Measurements from ENCODE around the gene RNF223. TPM values are rescaled to one million over a fixed set of nuclear protein-coding genes. Genes with fewer than 3 reads are reported as not detected.

Gene RNF223
- total RNA-seq, 1 donor from 2014 or later, result 0.65 TPM

DNA sequence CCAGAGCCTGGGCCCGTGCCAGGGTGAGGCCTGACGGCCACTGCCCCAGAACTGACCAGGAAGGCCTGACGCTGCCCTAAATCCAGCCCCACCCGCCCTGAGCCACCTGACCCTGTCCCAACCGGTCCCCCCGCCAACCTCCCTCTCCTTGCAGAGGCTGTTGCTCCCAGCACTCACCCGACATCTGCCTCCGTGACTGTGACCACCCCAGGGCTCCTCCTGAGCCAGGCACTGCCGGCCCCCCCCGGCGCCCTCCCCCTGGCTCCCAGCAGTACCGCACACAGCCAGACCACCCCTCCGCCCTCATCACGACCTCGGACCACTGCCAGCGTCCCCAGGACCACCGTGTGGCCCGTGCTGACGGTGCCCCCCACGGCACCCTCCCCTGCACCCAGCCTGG is 27.9 kb downstream of the RNF223 start:
- intact Hi-C loops (cut with DNase I), result no loop called here
- H3K4me1 ChIP-seq, result no peaks in the 10 kb centered on the region
- H3K27me3 ChIP-seq (ENCODE audit: low read depth), result no peaks in the 10 kb centered on the region
- H3K4me3 ChIP-seq, result no peak overlapping the region
- TF ChIP-seq, protein P1, sequence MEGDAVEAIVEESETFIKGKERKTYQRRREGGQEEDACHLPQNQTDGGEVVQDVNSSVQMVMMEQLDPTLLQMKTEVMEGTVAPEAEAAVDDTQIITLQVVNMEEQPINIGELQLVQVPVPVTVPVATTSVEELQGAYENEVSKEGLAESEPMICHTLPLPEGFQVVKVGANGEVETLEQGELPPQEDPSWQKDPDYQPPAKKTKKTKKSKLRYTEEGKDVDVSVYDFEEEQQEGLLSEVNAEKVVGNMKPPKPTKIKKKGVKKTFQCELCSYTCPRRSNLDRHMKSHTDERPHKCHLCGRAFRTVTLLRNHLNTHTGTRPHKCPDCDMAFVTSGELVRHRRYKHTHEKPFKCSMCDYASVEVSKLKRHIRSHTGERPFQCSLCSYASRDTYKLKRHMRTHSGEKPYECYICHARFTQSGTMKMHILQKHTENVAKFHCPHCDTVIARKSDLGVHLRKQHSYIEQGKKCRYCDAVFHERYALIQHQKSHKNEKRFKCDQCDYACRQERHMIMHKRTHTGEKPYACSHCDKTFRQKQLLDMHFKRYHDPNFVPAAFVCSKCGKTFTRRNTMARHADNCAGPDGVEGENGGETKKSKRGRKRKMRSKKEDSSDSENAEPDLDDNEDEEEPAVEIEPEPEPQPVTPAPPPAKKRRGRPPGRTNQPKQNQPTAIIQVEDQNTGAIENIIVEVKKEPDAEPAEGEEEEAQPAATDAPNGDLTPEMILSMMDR (IDR thresholded peaks at IDR 0.05), result no peak
- H3K36me3 ChIP-seq, result peaks cover 37% of the 10 kb centered on the region
- ATAC-seq (no peak), DNase-seq (no peak)
- H3K27ac ChIP-seq, result no peak overlapping the region
- H3K9me3 ChIP-seq, result no peaks in the 10 kb centered on the region

DNA sequence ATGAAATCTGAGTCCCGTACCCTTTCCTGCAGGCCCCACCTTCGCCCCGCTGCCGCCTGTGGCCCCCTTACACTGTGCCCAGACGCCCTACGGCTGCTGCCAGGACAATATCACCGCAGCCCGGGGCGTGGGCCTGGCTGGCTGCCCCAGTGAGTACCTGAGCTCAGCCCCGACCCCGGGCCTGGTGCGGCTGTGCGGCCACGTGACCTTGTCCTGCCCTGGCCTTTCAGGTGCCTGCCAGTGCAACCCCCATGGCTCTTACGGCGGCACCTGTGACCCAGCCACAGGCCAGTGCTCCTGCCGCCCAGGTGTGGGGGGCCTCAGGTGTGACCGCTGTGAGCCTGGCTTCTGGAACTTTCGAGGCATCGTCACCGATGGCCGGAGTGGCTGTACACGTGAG is 29.0 kb downstream of the RNF223 start:
- Histone ChIP-seq H3K36me3 (peaks cover 35% of the 10 kb centered on the region), H3K27me3 (ENCODE audit: low read depth) (peaks cover 5% of the 10 kb centered on the region), H3K9me3 (no peaks in the 10 kb centered on the region), H3K4me1 (peaks cover 5% of the 10 kb centered on the region), H3K27ac (no peak overlapping the region), H3K4me3 (no peak overlapping the region)
- ATAC-seq (no peak), DNase-seq (no peak)
- intact Hi-C loops (cut with DNase I), result no loop called here
- TF ChIP-seq, protein P1 (IDR thresholded peaks at IDR 0.05), result no peak

DNA sequence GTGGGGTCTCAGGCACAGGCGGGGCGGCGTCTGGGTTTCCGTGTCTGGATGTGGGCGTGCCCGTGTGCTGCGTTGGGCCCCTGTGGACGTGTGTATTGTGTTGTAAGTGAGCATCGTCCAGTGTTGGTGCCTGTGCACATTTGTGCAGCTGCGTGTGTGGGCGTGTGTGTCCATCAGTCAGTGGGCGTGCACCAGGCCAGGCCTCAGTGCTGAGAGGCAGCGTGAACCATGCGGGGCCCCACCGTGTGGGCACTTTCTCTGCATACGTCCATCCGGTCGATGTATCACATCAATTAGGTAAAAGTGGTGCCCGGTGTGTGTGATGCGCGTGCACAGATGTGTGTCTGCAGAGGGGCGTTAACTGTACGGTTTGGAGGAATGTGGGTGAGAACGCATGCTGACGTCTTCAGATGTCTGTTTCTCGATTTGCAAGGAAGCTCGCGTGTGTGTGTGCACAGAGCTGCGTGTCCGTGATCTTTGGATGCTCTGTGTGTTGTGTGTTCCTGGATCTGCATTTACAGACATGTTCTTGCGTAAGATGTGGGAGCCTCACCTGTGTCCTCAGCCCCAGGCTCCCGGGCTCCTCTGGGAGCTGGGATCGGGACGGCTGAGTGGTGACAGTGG is 29.5 kb downstream of the RNF223 start:
- ATAC-seq (no peak), DNase-seq (no peak)
- Histone ChIP-seq H3K27me3 (ENCODE audit: low read depth) (peaks cover 9% of the 10 kb centered on the region), H3K27ac (no peak overlapping the region), H3K36me3 (peaks cover 35% of the 10 kb centered on the region), H3K4me3 (no peak overlapping the region), H3K9me3 (no peaks in the 10 kb centered on the region), H3K4me1 (peaks cover 11% of the 10 kb centered on the region)
- TF ChIP-seq, protein P1 (IDR thresholded peaks at IDR 0.05), result no peak
- intact Hi-C loops (cut with DNase I), result no loop called here

DNA sequence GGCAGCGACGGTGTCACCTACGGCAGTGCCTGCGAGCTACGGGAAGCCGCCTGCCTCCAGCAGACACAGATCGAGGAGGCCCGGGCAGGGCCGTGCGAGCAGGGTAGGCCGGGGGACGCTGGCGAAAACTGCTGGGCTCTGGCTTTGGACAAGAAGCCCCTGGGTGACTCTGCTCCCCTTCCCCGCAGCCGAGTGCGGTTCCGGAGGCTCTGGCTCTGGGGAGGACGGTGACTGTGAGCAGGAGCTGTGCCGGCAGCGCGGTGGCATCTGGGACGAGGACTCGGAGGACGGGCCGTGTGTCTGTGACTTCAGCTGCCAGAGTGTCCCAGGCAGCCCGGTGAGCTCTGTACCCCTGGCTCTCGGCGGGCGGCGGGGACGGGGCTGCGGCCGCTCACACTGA is 30.2 kb downstream of the RNF223 start:
- intact Hi-C loops (cut with DNase I), result no loop called here
- DNase-seq, result no peak
- Histone ChIP-seq H3K9me3 (no peaks in the 10 kb centered on the region), H3K27ac (no peak overlapping the region), H3K27me3 (ENCODE audit: low read depth) (peaks cover 9% of the 10 kb centered on the region), H3K36me3 (peaks cover 35% of the 10 kb centered on the region), H3K4me3 (no peak overlapping the region), H3K4me1 (peaks cover 17% of the 10 kb centered on the region)
- no peak for ATAC-seq
- TF ChIP-seq, protein P1 (IDR thresholded peaks at IDR 0.05), result no peak

DNA sequence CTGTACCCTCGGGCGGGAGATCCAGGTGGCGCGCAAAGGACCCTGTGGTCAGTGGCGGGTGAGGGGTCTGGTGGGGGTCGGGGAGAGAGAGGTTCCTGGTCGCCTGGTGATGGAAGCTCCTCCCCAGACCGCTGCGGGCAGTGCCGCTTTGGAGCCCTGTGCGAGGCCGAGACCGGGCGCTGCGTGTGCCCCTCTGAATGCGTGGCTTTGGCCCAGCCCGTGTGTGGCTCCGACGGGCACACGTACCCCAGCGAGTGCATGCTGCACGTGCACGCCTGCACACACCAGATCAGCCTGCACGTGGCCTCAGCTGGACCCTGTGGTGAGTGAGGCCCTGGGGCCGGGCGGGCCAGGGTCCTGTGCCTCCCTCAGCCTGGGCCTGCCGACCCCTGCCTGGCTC is 30.7 kb downstream of the RNF223 start:
- ATAC-seq (no peak), DNase-seq (no peak)
- Histone ChIP-seq H3K4me1 (peaks cover 18% of the 10 kb centered on the region), H3K4me3 (no peak overlapping the region), H3K36me3 (peaks cover 35% of the 10 kb centered on the region), H3K27me3 (ENCODE audit: low read depth) (peaks cover 9% of the 10 kb centered on the region), H3K9me3 (no peaks in the 10 kb centered on the region), H3K27ac (no peak overlapping the region)
- TF ChIP-seq, protein P1 (IDR thresholded peaks at IDR 0.05), result no peak
- intact Hi-C loops (cut with DNase I), result no loop called here
